Omental fat pad (tissue), 4 donors: ENCODE results near the gene ESRRG. TPM values are rescaled to one million over a fixed set of nuclear protein-coding genes. Genes with fewer than 3 reads are reported as not detected.

ENCODE experiments used
- ATAC-seq: fragments of 150-250 bp; one replicate; pipeline ENCODE4 v1.9.1; 2016; ENCODE audit warnings: mild to moderate bottlenecking, moderate library complexity; ENCODE audit not compliant: low FRiP score
- DNase-seq: peaks from one replicate; pipeline ENCODE4 v3.0.0-alpha.2; 2019; ENCODE audit warnings: low spot score
- total RNA-seq, 4 donors: library from RNA; depleted of rRNA; stranded (reverse); fragments of >200 nt; gene quantifications; one replicate each; pipeline ENCODE4 v1.1.0, GENCODE V29; 2016
- TF ChIP-seq, protein P1 (sequence below), 3 donors: fragments of 450-650 bp; IDR thresholded peaks; one replicate each; pipeline ENCODE4 v1.5.1; 2016 to 2017; ENCODE audit warnings: antibody characterized with exemption in 3 of 3, mild to moderate bottlenecking in 3 of 3, moderate library complexity in 2 of 3

ESRRG gene
- total RNA-seq, 4 donors from 2014 or later, result 0.09 to 0.56 (median 0.22) TPM

DNA sequence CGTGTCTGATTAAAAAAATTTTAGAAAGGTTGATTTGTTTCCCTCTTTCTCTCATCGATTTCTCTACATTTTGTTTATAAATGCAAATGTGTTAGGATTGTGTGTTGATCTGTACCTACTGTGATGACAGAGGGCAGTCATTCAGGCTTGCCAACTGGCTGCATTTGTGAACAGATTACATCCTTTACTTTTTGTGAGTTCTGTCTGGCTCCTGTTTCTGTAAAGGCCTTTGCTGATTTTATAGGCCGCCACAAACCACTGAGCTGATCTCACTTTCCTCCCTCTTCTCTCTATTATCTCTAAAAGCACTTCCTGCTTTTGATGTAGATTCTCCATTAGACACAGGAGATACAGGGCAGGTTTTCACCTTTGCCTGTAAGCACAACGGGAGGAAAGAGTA, 106.8 kb downstream of the ESRRG start:
- TF ChIP-seq, protein P1, sequence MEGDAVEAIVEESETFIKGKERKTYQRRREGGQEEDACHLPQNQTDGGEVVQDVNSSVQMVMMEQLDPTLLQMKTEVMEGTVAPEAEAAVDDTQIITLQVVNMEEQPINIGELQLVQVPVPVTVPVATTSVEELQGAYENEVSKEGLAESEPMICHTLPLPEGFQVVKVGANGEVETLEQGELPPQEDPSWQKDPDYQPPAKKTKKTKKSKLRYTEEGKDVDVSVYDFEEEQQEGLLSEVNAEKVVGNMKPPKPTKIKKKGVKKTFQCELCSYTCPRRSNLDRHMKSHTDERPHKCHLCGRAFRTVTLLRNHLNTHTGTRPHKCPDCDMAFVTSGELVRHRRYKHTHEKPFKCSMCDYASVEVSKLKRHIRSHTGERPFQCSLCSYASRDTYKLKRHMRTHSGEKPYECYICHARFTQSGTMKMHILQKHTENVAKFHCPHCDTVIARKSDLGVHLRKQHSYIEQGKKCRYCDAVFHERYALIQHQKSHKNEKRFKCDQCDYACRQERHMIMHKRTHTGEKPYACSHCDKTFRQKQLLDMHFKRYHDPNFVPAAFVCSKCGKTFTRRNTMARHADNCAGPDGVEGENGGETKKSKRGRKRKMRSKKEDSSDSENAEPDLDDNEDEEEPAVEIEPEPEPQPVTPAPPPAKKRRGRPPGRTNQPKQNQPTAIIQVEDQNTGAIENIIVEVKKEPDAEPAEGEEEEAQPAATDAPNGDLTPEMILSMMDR (IDR thresholded peaks at IDR 0.05), result no peak
- no peak for ATAC-seq
- no peak for DNase-seq

DNA sequence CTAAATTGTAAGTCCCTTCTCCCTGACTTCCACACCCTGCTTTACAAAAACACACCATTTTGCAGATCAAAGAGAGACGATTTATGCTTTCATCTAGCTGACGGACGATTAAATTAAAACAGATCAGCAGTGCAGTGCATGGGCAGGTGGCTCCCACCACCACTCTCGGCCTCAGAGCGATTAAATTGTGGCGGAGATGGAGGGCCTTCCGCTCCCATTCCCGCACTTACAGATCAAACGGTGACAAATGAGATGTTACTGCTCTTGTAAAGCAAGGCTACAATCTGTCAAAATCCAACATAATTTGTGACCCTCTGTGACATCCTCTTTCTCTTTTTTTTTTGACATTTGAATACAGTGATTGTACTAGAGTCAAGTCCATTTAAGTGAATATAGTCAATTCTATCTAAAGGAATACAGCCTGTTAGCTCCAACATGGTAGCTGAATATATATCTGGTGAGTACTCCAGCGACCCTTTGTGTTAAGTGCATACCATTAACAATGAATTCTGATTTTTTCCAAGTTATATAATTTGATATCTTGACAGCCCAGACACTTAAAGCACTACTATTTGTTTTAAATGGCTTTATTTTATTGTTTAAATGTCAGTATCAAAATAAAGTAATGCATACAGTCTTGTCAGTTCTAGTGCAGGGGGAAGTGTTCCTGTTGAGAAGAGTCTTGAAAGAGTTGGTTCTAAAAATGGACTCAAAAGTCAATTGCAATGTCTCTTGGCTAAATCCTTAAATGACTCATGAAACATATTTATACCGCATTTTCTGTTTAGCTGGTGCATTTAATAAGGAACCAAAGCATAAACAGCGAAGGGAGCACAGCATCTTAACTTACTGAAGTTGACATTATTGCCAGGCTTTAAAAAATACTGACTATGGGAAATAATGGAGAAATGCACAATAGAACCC, 109.0 kb downstream of the ESRRG start:
- TF ChIP-seq, protein P1 (IDR thresholded peaks at IDR 0.05), result no peak
- no peak for ATAC-seq
- DNase-seq, result no peak

DNA sequence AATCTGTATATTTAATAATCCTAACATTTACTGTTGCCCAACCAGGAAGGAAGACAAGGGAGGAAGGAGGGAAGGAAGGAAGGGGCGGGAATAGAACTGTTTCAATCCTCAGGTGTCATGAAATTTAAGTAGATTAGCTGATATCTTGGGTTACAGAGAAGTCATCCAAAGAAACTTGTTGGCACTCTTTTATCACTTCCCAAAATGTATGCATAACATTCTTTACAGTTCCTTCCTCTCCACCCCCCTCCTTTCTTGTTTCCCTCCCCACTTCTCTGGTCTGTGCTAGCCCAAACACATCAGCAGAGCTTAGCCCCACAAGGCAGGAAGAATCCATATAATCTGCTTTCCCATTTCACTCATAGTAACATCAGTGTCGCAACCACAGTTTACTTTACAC, 110.9 kb downstream of the ESRRG start:
- TF ChIP-seq, protein P1 (IDR thresholded peaks at IDR 0.05), result no peak
- ATAC-seq (no peak), DNase-seq (no peak)

DNA sequence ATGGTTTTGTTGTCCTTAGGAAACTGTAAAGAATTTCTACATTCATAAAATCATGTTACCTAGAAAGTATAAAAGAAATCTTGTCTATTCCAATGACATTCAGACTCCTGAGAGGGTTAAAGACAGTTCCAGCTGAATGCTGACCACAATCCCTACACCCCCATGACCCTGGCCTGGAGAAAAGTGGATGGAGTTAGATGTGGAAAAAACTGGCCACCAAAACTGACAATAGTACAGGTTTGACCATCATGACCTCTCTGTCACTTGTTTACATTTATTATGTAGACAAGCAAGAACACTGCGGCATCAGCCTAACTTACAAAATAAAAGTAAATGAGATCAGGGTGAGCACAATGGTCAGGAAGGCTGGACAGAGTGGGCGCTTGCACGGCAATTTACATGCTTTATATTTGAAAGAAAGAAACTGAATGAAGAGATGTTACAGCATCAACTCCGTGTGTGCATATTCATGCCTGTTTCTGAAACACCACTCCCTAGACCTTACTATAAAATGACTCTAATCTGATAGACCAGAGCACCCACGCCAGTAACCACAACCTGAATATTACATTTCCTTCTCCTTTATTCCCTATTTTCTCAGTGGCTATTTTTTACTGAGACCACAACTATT, 116.0 kb downstream of the ESRRG start:
- TF ChIP-seq, protein P1 (IDR thresholded peaks at IDR 0.05), result no peak
- DNase-seq (no peak), ATAC-seq (no peak)

DNA sequence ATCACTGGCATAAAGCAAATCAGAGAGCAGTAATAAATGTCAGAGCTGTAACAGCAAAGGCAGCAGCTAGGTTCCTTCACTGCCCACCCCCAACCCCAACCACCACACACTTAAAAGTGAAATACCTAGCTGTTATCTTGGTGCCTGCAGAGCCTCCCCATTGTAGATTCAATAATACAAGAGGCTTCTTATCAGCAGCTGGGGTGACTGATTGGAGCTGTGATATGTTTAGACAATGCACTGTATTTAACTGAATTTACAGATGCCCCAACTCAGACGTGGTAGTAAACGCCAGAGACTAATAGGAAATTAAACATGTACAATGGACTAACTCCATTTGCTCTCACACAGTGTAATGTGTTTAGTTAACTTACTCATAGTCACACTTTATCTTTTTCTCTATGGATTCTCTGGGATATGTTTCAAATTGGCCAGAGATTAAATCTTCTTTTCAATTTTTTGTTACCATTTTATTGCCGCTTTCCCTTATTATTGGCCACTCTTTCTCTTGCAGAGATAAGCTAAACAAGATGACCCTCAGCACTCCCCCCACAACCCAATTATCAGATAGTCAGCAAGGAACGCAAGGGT, 117.1 kb downstream of the ESRRG start:
- ATAC-seq (no peak), DNase-seq (no peak)
- TF ChIP-seq, protein P1 (IDR thresholded peaks at IDR 0.05), result no peak

DNA sequence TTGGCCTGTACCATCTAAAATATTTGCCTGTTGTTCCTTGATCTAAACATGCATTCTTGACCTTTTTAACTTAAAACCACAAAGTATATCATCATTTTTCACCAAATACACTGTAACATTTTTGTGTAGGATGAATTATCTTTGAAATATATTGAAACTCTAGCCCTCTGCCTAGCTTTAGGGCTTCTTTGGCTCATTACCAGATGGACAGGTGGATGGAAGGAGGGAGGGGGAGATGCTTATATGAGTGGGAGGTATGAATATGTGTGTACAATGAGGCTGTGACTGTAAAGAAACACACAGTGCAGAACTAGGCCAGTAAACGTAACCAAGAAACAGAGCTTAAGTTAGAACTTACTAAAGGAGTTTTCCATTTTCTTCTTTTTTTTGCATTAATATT, 118.5 kb downstream of the ESRRG start:
- TF ChIP-seq, protein P1 (IDR thresholded peaks at IDR 0.05), result no peak
- ATAC-seq, result no peak
- no peak for DNase-seq
